GM12878 (cell line): Measurements from ENCODE around the gene IL17B.

Experiments used
- CREM ChIP-seq: IDR thresholded peaks from 2 replicates; pipeline ENCODE4 v1.6.1; 2014; ENCODE audit warnings: antibody characterized with exemption, low read depth
- EZH2 ChIP-seq: IDR thresholded peaks from 2 replicates; pipeline ENCODE4 v1.6.1; 2012; ENCODE audit warnings: low read depth, mild to moderate bottlenecking, control low read depth, inconsistent platforms, low read length, borderline replicate concordance; ENCODE audit not compliant: control insufficient read depth
- KAT2A ChIP-seq: conservative IDR thresholded peaks from 2 replicates; pipeline ENCODE4 v1.6.1; 2011; ENCODE audit warnings: low read depth, low read length; ENCODE audit not compliant: control insufficient read depth
- PKNOX1 ChIP-seq: fragments of 450-650 bp; IDR thresholded peaks from 2 replicates; pipeline ENCODE4 v1.6.1; 2016; ENCODE audit warnings: mild to moderate bottlenecking
- POLR2A ChIP-seq: IDR thresholded peaks from 2 replicates; pipeline ENCODE4 v1.6.1; 2011; ENCODE audit warnings: low read depth, mild to moderate bottlenecking, low read length
- POLR2AphosphoS5 ChIP-seq: IDR thresholded peaks from 2 replicates; pipeline ENCODE4 v1.6.1; 2011; ENCODE audit warnings: mild to moderate bottlenecking, low read length, inconsistent platforms
- SIN3A ChIP-seq: IDR thresholded peaks from 2 replicates; pipeline ENCODE4 v1.6.1; 2012; ENCODE audit warnings: low read depth, low read length, improper control_type of control experiment
- SMC3 ChIP-seq: IDR thresholded peaks from 2 replicates; pipeline ENCODE4 v1.6.1; 2011; ENCODE audit warnings: low read length, improper control_type of control experiment, borderline replicate concordance
- TAF1 ChIP-seq: IDR thresholded peaks from 2 replicates; pipeline ENCODE4 v1.6.1; 2011; ENCODE audit warnings: mild to moderate bottlenecking, low read depth, low read length, borderline replicate concordance
- YBX1 ChIP-seq: fragments of 450-650 bp; IDR thresholded peaks from 2 replicates; pipeline ENCODE4 v1.6.1; 2016; ENCODE audit warnings: antibody characterized with exemption
- ZNF207 ChIP-seq: fragments of 450-650 bp; IDR thresholded peaks from 2 replicates; pipeline ENCODE4 v1.6.1; 2014; ENCODE audit warnings: antibody characterized with exemption, mild to moderate bottlenecking, borderline replicate concordance
- TF ChIP-seq, protein P1 (sequence below), 3 experiments: IDR thresholded peaks in 2 of 3; conservative IDR thresholded peaks in 1 of 3; 2 replicates each; pipeline ENCODE4 v1.5.1; 2011; ENCODE audit warnings: low read depth in 3 of 3, low read length in 3 of 3, mild to moderate bottlenecking in 3 of 3, control low read depth in 2 of 3, moderate library complexity in 2 of 3, inconsistent platforms in 1 of 3, mixed read lengths in 1 of 3; ENCODE audit not compliant: control insufficient read depth in 2 of 3, insufficient read depth in 1 of 3; ENCODE audit errors: extremely low read depth in 1 of 3
- TF ChIP-seq, protein P2 (sequence below): IDR thresholded peaks from 2 replicates; pipeline ENCODE4 v1.6.1; 2012; ENCODE audit warnings: low read depth, low read length, improper control_type of control experiment
- TF ChIP-seq, protein P3 (sequence below): fragments of 450-650 bp; IDR thresholded peaks from 2 replicates; pipeline ENCODE4 v1.6.1; 2018; ENCODE audit warnings: mild to moderate bottlenecking, low read depth, moderate library complexity; ENCODE audit not compliant: partially characterized antibody

DNA sequence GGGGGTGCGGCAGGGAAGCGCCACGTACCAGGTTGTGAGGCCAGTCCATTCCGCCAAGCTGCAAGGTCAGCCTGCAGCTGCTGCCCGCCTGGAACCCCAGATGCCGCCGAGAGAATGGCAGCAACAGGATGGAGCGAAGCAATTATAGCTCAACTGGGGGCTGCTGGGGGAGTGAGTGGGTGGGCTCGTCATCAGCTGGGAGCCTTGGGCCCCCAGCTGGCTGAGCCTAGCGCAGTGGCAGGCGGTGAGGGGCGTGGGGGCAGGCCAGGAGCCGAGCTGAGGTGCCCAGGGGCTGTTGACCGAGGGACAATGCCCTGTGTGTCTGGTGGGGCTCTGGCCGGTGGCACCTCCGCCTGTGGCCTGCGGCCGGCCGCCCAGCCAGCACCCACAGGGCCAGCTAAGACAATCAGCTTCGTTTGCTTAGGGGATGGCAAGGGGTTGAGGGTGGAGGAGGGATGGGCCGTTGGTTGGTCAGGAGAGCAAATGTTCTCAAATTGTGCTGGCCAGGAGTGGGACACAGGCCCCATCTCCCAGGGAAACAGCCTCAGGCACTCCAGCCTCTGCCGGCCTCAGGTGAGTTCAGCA, at the start of gene IL17B:
- no peak for TF ChIP-seq KAT2A
- no peak for TF ChIP-seq YBX1
- no peak for TF ChIP-seq CREM
- TF ChIP-seq, protein P1, sequence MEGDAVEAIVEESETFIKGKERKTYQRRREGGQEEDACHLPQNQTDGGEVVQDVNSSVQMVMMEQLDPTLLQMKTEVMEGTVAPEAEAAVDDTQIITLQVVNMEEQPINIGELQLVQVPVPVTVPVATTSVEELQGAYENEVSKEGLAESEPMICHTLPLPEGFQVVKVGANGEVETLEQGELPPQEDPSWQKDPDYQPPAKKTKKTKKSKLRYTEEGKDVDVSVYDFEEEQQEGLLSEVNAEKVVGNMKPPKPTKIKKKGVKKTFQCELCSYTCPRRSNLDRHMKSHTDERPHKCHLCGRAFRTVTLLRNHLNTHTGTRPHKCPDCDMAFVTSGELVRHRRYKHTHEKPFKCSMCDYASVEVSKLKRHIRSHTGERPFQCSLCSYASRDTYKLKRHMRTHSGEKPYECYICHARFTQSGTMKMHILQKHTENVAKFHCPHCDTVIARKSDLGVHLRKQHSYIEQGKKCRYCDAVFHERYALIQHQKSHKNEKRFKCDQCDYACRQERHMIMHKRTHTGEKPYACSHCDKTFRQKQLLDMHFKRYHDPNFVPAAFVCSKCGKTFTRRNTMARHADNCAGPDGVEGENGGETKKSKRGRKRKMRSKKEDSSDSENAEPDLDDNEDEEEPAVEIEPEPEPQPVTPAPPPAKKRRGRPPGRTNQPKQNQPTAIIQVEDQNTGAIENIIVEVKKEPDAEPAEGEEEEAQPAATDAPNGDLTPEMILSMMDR (IDR thresholded peaks at IDR 0.05 in 2 of 3, conservative IDR thresholded peaks at IDR 0.05 in 1 of 3; ENCODE audit: control insufficient read depth in 2 of 3, extremely low read depth in 1 of 3, insufficient read depth in 1 of 3, low read depth in 3 of 3, low read length in 3 of 3): no peak
- TF ChIP-seq, protein P2, sequence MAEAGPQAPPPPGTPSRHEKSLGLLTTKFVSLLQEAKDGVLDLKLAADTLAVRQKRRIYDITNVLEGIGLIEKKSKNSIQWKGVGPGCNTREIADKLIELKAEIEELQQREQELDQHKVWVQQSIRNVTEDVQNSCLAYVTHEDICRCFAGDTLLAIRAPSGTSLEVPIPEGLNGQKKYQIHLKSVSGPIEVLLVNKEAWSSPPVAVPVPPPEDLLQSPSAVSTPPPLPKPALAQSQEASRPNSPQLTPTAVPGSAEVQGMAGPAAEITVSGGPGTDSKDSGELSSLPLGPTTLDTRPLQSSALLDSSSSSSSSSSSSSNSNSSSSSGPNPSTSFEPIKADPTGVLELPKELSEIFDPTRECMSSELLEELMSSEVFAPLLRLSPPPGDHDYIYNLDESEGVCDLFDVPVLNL: no peak
- TF ChIP-seq SMC3: no peak
- TF ChIP-seq EZH2: no peak
- no peak for TF ChIP-seq POLR2A
- no peak for TF ChIP-seq SIN3A
- no peak for TF ChIP-seq ZNF207
- TF ChIP-seq, protein P3, sequence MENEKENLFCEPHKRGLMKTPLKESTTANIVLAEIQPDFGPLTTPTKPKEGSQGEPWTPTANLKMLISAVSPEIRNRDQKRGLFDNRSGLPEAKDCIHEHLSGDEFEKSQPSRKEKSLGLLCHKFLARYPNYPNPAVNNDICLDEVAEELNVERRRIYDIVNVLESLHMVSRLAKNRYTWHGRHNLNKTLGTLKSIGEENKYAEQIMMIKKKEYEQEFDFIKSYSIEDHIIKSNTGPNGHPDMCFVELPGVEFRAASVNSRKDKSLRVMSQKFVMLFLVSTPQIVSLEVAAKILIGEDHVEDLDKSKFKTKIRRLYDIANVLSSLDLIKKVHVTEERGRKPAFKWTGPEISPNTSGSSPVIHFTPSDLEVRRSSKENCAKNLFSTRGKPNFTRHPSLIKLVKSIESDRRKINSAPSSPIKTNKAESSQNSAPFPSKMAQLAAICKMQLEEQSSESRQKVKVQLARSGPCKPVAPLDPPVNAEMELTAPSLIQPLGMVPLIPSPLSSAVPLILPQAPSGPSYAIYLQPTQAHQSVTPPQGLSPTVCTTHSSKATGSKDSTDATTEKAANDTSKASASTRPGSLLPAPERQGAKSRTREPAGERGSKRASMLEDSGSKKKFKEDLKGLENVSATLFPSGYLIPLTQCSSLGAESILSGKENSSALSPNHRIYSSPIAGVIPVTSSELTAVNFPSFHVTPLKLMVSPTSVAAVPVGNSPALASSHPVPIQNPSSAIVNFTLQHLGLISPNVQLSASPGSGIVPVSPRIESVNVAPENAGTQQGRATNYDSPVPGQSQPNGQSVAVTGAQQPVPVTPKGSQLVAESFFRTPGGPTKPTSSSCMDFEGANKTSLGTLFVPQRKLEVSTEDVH: no peak
- no peak for TF ChIP-seq PKNOX1
- no peak for TF ChIP-seq POLR2AphosphoS5
- TF ChIP-seq TAF1: no peak
